ENCODE data around the gene MLN. TPM values are rescaled to one million over a fixed set of nuclear protein-coding genes. Genes with fewer than 3 reads are reported as not detected.

The MLN gene
- polyA plus RNA-seq, 3 donors from 2014 or later: not detected

GRCh38 chr6:33786736-33787135 is 17.1 kb downstream of the MLN start:
- Mint-ChIP-seq H3K4me1 (peaks cover 54 to 67% of the 10 kb centered on the region in 2 donors), H3K27me3 (ENCODE audit: low read depth in 3 of 3) (peaks cover 0 to 10% (median 4%) of the 10 kb centered on the region in 3 donors), H3K4me3 (peak overlapping the region; percentile 36 to 98 (median 92)), H3K27ac (peak overlapping the region; percentile 95 to 99 (median 98)), H3K36me3 (peaks cover 9 to 31% (median 15%) of the 10 kb centered on the region in 3 donors), H3K9me3 (no peaks in the 10 kb centered on the region)
- DNase-seq: no peak

- Mint-ChIP-seq H3K4me1 (peaks cover 54 to 67% of the 10 kb centered on the region in 2 donors), H3K36me3 (peaks cover 12 to 36% (median 19%) of the 10 kb centered on the region in 3 donors), H3K27ac (peak overlapping the region in 5 of 6 donors; percentile 61 to 98 (median 79)), H3K4me3 (peak overlapping the region; percentile 17 to 62 (median 42)), H3K27me3 (ENCODE audit: low read depth in 3 of 3) (peaks cover 0 to 10% (median 4%) of the 10 kb centered on the region in 3 donors), H3K9me3 (no peaks in the 10 kb centered on the region)
- no peak for DNase-seq
Measured at GRCh38 chr6:33785778-33786177, 18.0 kb downstream of the MLN start.

GRCh38 chr6:33784787-33785186 is 19.0 kb downstream of the MLN start:
- Mint-ChIP-seq H3K27me3 (ENCODE audit: low read depth in 3 of 3) (peaks cover 0 to 9% (median 4%) of the 10 kb centered on the region in 3 donors), H3K4me3 (peak overlapping the region in 2 of 5 donors; percentile 20 to 62), H3K27ac (peak overlapping the region in 1 of 6 donors; percentile 20), H3K4me1 (peaks cover 53 to 64% of the 10 kb centered on the region in 2 donors), H3K36me3 (peaks cover 12 to 46% (median 24%) of the 10 kb centered on the region in 3 donors), H3K9me3 (no peaks in the 10 kb centered on the region)
- DNase-seq: no peak

DNA sequence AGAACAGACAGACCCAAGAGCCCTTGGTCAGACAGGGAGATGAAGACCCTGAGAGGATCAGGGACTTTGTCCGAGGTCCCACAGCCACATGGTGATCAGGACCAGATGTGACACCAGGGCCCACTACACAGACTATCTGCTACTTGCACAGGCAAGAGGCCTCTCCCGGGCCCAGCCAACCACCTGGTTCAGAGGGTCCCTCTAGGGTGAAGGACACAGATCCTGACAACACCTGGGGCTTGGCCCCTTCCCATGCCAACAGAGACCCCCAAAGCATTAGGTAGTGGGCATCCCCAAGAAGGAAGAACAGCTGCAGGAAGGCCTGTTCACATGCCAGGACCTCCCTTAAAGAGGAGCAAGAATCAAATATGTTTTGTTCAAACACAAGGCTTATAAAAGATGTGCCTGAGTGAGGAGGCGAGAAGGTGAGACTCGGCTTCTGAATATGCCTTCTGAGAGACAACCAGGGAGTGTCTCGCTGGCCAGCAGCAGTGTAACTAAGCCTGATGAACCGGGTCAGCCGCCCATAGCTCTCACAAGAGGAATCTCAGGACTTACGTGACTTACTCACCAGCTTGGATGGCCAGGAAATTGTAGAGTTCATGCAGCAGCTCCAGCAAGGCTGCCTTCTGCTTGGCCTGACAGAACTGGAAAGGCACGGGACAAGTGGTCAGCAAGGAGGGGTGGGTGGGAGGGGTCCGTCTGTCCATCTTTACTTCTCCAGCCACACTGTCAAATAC is 19.9 kb downstream of the MLN start:
- no peak overlapping the region for H3K27ac Mint-ChIP-seq
- H3K36me3 Mint-ChIP-seq: peaks cover 16 to 53% (median 24%) of the 10 kb centered on the region in 3 donors
- peaks cover 0 to 7% (median 4%) of the 10 kb centered on the region in 3 donors for H3K27me3 Mint-ChIP-seq (ENCODE audit: low read depth in 3 of 3)
- DNase-seq: no peak
- peaks cover 45 to 56% of the 10 kb centered on the region in 2 donors for H3K4me1 Mint-ChIP-seq
- no peak overlapping the region for H3K4me3 Mint-ChIP-seq
- no peaks in the 10 kb centered on the region for H3K9me3 Mint-ChIP-seq

GRCh38 chr6:33782561-33782960 is 21.2 kb downstream of the MLN start:
- H3K27me3 Mint-ChIP-seq (ENCODE audit: low read depth in 3 of 3): no peaks in the 10 kb centered on the region
- no peak overlapping the region for H3K27ac Mint-ChIP-seq
- H3K36me3 Mint-ChIP-seq: peaks cover 16 to 64% (median 29%) of the 10 kb centered on the region in 3 donors
- H3K4me3 Mint-ChIP-seq: no peak overlapping the region
- no peak for DNase-seq
- H3K4me1 Mint-ChIP-seq: peaks cover 39 to 48% of the 10 kb centered on the region in 2 donors
- no peaks in the 10 kb centered on the region for H3K9me3 Mint-ChIP-seq

DNA sequence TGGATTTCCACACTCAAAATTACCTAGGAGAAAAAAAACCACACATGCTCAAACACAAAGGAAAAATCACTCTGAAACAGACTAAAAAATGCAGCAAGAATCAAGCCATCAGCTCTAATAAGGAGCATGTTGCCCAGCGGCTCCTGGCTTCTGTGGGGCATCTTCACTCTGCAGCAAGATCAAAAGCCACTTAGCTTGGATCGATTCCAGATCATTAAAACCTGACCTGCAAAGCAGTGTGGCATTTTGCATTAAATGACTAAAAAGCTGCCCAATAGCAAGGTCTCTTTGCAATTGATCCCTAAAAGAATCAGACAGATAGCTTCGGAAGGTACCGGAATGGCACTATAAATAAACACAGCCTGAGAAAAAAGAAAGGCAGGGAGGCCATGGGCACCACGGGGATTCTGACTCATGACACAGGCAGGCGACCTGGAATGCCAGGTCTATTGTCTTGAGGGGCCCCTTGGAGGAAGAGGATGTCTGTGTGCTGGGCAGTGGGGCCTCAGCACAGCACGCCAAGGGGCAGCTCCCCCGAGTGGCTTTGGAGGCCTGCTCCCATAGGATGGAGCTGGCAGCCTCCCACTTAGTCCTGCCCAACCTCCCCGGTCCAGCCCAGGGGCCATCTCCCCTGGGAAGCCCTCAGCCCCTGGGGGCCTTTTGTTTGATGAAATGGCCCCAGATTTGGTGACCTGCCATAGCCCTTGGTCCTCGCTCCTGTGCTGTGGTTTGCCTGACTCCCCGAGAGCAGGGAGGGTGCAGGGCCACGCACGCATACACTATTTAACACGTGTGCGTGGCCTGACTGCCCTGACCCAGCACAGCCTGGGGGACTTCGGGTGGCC is 22.4 kb downstream of the MLN start:
- Mint-ChIP-seq H3K4me3 (no peak overlapping the region), H3K27ac (no peak overlapping the region), H3K36me3 (peaks cover 21 to 74% (median 31%) of the 10 kb centered on the region in 3 donors), H3K9me3 (no peaks in the 10 kb centered on the region), H3K27me3 (ENCODE audit: low read depth in 3 of 3) (peaks cover 0 to 3% (median under 1%) of the 10 kb centered on the region in 3 donors), H3K4me1 (peaks cover 28 to 36% of the 10 kb centered on the region in 2 donors)
- DNase-seq: no peak

DNA sequence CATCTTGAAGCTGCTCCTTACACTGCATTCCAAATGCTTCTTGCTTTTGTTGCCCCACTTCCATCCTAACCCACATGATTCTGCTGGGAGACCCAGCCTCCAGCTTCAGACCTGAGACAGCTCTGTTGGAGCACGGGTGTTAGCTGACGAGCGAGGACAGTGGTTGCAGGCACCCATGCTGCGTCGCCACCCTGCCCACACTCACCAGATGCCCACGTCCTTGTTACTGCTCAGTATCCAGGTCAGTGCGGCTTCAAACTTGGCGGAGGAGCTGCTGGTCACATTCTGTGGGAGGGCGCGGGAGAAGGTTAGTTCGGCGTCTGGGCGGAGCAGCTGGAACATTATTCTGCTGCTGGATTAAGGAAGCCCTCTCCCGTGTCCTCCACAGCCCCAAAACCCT is 23.9 kb downstream of the MLN start:
- H3K36me3 Mint-ChIP-seq: peaks cover 27 to 78% (median 35%) of the 10 kb centered on the region in 3 donors
- no peak for DNase-seq
- H3K4me1 Mint-ChIP-seq: peaks cover 13 to 22% of the 10 kb centered on the region in 2 donors
- no peaks in the 10 kb centered on the region for H3K9me3 Mint-ChIP-seq
- no peak overlapping the region for H3K27ac Mint-ChIP-seq
- peaks cover 0 to 3% (median 3%) of the 10 kb centered on the region in 3 donors for H3K27me3 Mint-ChIP-seq (ENCODE audit: low read depth in 3 of 3)
- H3K4me3 Mint-ChIP-seq: no peak overlapping the region

- DNase-seq: no peak
- Mint-ChIP-seq H3K27me3 (ENCODE audit: low read depth in 3 of 3) (peaks cover 2 to 3% (median 3%) of the 10 kb centered on the region in 3 donors), H3K36me3 (peaks cover 24 to 80% (median 38%) of the 10 kb centered on the region in 3 donors), H3K4me3 (no peak overlapping the region), H3K27ac (no peak overlapping the region), H3K4me1 (peaks cover 10 to 16% of the 10 kb centered on the region in 2 donors), H3K9me3 (no peaks in the 10 kb centered on the region)
Measured at GRCh38 chr6:33779290-33779689, 24.5 kb downstream of the MLN start.

DNA sequence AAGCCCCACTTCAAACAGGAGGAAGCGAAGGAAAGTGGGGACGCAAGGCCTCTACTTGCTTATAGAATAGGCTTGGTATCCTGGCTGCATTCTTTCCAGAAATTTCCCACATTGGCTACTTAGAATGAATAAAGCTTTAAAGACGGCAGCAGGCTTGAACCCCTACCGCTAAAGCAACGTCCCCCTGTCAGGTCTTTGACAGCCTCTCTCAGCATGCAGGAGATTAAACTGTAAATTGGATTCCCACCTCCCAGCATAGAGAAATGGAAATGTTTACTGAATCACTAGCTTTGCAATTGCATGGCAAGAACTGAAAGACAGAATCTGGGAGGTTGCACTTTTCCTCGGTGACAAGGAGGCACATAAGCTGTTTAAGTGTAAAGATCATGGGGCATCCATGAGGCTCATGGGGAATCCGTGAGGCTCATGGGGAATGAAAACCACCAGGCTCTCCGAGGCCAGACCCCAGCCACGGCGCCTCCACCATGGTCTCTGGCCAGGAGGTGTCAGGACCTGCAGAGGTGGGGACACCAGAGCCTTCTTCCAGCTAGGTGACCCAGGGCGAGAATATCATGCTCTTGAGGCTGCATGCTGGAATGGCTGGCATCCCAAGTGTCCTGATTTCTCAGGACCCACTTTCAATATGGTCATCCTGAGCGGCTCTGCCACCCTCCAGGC is 25.2 kb downstream of the MLN start:
- peaks cover 18 to 76% (median 33%) of the 10 kb centered on the region in 3 donors for H3K36me3 Mint-ChIP-seq
- no peak overlapping the region for H3K27ac Mint-ChIP-seq
- peaks cover 5 to 11% of the 10 kb centered on the region in 2 donors for H3K4me1 Mint-ChIP-seq

DNA sequence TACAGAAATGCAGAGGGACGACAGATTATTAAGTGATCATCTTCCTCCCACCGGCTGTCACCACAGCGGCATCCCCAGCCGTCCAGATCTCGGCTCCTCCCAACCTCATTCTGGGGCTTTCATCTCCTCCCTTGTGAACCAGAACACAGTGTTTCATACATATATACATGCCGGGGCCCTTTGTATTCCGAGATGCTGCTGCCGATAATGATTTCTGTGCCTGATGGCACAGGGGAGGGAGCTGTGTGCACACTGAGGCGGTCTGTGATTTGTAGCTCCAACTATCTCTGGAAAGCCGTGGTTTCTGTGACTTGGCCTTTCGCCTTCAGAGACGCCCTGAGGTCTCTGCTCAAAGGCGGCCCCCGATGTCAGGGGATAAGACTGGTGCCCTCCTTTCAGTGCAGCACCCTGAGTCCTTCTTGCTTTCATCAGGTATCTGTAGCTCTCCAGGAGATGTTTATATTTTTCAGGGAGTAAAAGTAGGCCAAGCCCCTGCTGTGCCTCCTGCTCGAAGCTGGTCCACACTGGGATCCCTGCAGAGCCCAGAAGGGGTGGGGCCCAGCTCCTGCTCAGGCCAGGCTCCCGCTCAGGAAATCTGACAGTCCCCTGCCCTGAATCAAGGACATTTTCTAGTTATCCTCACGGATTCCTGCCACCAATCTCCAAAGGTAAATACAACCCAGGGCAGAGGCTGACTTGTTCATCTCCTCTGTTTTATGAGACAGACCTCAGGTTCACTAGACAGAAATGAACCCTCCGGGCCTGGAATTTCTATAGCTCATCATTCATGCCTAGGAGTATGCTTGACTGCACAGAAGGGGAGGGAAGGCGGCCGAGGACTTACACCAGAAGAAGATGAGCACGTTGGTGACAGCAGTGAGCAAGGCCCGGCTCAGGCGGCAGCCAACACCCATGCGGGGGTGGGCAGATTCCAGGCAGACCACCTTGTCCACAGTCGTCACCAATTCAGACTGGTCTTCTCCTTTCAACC is 26.1 kb downstream of the MLN start:
- Mint-ChIP-seq H3K27me3 (ENCODE audit: low read depth in 3 of 3) (peaks cover 2 to 3% (median 3%) of the 10 kb centered on the region in 3 donors), H3K4me1 (peaks cover 2 to 11% of the 10 kb centered on the region in 2 donors), H3K9me3 (no peaks in the 10 kb centered on the region), H3K27ac (no peak overlapping the region), H3K4me3 (no peak overlapping the region), H3K36me3 (peaks cover 21 to 71% (median 30%) of the 10 kb centered on the region in 3 donors)
- DNase-seq: no peak

More for the DNA sequence above, 25.2 kb downstream of the MLN start:
- Mint-ChIP-seq H3K4me3 (no peak overlapping the region), H3K27me3 (ENCODE audit: low read depth in 3 of 3) (peaks cover 2 to 3% (median 3%) of the 10 kb centered on the region in 3 donors), H3K9me3 (no peaks in the 10 kb centered on the region)
- DNase-seq: no peak

- H3K4me3 Mint-ChIP-seq: no peak overlapping the region
- no peaks in the 10 kb centered on the region for H3K9me3 Mint-ChIP-seq
- no peak overlapping the region for H3K27ac Mint-ChIP-seq
- H3K27me3 Mint-ChIP-seq (ENCODE audit: low read depth in 3 of 3): peaks cover 3 to 7% (median 3%) of the 10 kb centered on the region in 3 donors
- peaks cover 23 to 65% (median 23%) of the 10 kb centered on the region in 3 donors for H3K36me3 Mint-ChIP-seq
- H3K4me1 Mint-ChIP-seq: peaks cover 6 to 7% of the 10 kb centered on the region in 2 donors
- no peak for DNase-seq
Measured at GRCh38 chr6:33776764-33777163, 27.0 kb downstream of the MLN start.

DNA sequence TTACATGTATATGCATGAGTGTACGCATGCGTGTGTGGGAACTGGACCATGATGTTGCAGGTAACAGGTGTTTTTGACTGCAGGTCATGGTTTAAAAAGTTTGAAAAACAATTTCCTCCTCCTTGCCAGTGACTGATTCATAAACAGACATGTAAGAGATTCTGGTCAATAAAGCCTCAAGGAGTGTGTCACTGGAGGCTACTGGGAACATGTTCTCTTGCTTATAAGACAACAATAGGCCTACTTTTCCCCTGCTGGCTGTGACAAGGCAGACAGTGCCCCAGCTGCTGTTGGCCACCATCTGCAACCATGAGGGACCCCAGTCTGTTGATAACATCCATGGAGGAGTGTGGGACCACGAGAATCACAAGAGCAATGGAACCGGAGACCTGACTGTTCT is 27.6 kb downstream of the MLN start:
- Mint-ChIP-seq H3K9me3 (no peaks in the 10 kb centered on the region), H3K4me3 (no peak overlapping the region), H3K27ac (no peak overlapping the region), H3K4me1 (peaks cover 9% of the 10 kb centered on the region in 2 donors), H3K27me3 (ENCODE audit: low read depth in 3 of 3) (peaks cover 3 to 7% (median 3%) of the 10 kb centered on the region in 3 donors), H3K36me3 (peaks cover 23 to 64% (median 23%) of the 10 kb centered on the region in 3 donors)
- no peak for DNase-seq

Measured in immature natural killer cell (primary cell).